ENCODE measurements around the gene SLC40A1.

DNA sequence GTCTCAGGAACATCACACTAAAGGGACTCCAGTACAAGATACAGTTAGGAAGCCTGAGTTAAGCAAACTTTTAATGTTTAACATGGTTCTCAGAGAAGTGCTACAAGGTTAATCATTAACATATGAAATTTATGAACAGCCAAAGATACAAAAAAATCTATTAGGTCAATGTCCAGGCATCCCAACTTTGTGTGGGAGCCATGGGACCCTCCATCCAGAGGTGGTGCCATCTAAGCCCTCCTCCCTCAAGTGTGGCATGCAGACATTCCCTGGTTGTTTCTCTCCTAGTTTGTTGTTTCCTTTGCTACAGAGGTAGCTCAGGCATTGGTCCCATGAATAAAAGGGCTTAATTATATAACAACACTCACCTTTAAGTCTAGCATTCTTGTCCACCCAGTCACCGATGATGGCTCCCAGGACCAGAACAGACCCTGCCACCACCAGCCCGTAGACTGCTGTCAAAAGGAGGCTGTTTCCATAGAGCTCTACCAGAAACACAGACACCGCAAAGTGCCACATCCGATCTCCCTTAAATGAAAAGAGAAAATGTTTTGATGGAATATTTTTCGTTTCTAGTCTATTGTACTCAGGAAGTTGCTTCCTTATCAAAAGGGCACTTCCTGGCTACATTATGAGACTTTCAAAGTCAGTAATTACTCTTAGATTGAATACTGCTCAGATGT is 5.7 kb downstream of the SLC40A1 start:
- TF ChIP-seq, protein P1, sequence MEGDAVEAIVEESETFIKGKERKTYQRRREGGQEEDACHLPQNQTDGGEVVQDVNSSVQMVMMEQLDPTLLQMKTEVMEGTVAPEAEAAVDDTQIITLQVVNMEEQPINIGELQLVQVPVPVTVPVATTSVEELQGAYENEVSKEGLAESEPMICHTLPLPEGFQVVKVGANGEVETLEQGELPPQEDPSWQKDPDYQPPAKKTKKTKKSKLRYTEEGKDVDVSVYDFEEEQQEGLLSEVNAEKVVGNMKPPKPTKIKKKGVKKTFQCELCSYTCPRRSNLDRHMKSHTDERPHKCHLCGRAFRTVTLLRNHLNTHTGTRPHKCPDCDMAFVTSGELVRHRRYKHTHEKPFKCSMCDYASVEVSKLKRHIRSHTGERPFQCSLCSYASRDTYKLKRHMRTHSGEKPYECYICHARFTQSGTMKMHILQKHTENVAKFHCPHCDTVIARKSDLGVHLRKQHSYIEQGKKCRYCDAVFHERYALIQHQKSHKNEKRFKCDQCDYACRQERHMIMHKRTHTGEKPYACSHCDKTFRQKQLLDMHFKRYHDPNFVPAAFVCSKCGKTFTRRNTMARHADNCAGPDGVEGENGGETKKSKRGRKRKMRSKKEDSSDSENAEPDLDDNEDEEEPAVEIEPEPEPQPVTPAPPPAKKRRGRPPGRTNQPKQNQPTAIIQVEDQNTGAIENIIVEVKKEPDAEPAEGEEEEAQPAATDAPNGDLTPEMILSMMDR (IDR thresholded peaks at IDR 0.05; ENCODE audit: extremely low read depth in 1 of 2, insufficient read depth in 1 of 2, low read depth in 1 of 2, low read length in 2 of 2) = no peak
- TF ChIP-seq POLR2AphosphoS5 (IDR thresholded peaks at IDR 0.05; ENCODE audit: insufficient read depth, low read depth, low read length) (no peak), EZH2 (IDR thresholded peaks at IDR 0.05; ENCODE audit: borderline replicate concordance, low read depth, low read length, severe bottlenecking) (no peak), POLR2A (IDR thresholded peaks at IDR 0.05; ENCODE audit: low read depth, low read length) (no peak), MYC (IDR thresholded peaks at IDR 0.05; ENCODE audit: low read depth, low read length) (no peak)
